NCI-H2029 (cell line): Measurements from ENCODE around the gene SETD9.
A peak's percentile ranks its signal among the peaks of the same experiment; 100 is the strongest.

Source experiments
- DNase-seq: peaks from one replicate; lab custom pipeline; 2025; lab: John Stamatoyannopoulos, UW

SETD9 gene

GRCh38 chr5:56909294-56910209, at the start of gene SETD9:
Gene SETD9 (plus strand): TSS chr5:56909596. CDS start chr5:56909646, 50 bp downstream.
- peak; percentile 98 for DNase-seq

GRCh38 chr5:56861893-56862485, 47.4 kb upstream of the SETD9 start:
- no peak for DNase-seq

GRCh38 chr5:56862909-56863308, 46.5 kb upstream of the SETD9 start:
- no peak for DNase-seq

GRCh38 chr5:56871777-56872176, 37.6 kb upstream of the SETD9 start:
- DNase-seq = no peak

GRCh38 chr5:56873056-56873455, 36.3 kb upstream of the SETD9 start:
- no peak for DNase-seq

- no peak for DNase-seq
Observed at GRCh38 chr5:56876327-56876726, 33.1 kb upstream of the SETD9 start.

- no peak for DNase-seq
Observed at GRCh38 chr5:56881571-56881970, 27.8 kb upstream of the SETD9 start.

GRCh38 chr5:56893251-56893951, 16.0 kb upstream of the SETD9 start:
- no peak for DNase-seq

- DNase-seq = no peak
Observed at GRCh38 chr5:56896763-56897162, 12.6 kb upstream of the SETD9 start.

GRCh38 chr5:56898213-56898612, 11.2 kb upstream of the SETD9 start:
- DNase-seq = no peak

GRCh38 chr5:56900395-56900794, 9.0 kb upstream of the SETD9 start:
- DNase-seq = no peak

- DNase-seq = peak; percentile 31
Observed at GRCh38 chr5:56900858-56901578, 8.4 kb upstream of the SETD9 start.

GRCh38 chr5:56908942-56909293, 478 bp upstream of the SETD9 start:
- peak; percentile 75 for DNase-seq

- peak; percentile 61 for DNase-seq
Observed at GRCh38 chr5:56910210-56910965, 992 bp downstream of the SETD9 start.

GRCh38 chr5:56913766-56914165, 4.4 kb downstream of the SETD9 start:
- DNase-seq = no peak

GRCh38 chr5:56914678-56915077, 5.3 kb downstream of the SETD9 start:
- DNase-seq = no peak

GRCh38 chr5:56917534-56917933, 8.1 kb downstream of the SETD9 start:
- DNase-seq = no peak

- no peak for DNase-seq
Observed at GRCh38 chr5:56918054-56918453, 8.7 kb downstream of the SETD9 start.

GRCh38 chr5:56919942-56920662, 10.7 kb downstream of the SETD9 start:
- no peak for DNase-seq

- DNase-seq = no peak
Observed at GRCh38 chr5:56922922-56923321, 13.5 kb downstream of the SETD9 start.

- no peak for DNase-seq
Observed at GRCh38 chr5:56934325-56934724, 24.9 kb downstream of the SETD9 start.
